BJ (cell line): ENCODE measurements around the gene CXorf38. TPM values are rescaled to one million over a fixed set of nuclear protein-coding genes. Genes with fewer than 3 reads are reported as not detected.
"Not testable (repeated sequence)": the region's sequence is repeated elsewhere in the genome, so short reads cannot be mapped to it uniquely, and the experiment has no call there.

Source experiments
- CTCF ChIA-PET: fragments of 350-600 bp; formaldehyde crosslinking; extraction: SDS; loops from one replicate; lab custom pipeline; 2021; ENCODE audit warnings: antibody characterized with exemption, inconsistent platforms; lab: Yijun Ruan, JAX
- POLR2A ChIA-PET: fragments of 300-600 bp; sonication (Branson Sonifier 250); formaldehyde crosslinking; extraction: SDS; loops from one replicate; lab custom pipeline; 2021; ENCODE audit warnings: antibody characterized with exemption; lab: Charles Lee
- DNase-seq: peaks from one replicate; pipeline ENCODE4 v3.0.0-alpha.2; 2011; ENCODE audit warnings: low read depth
- H3K27me3 ChIP-seq: 2 replicates; pipeline ENCODE4 v1.6.0; 2011; ENCODE audit warnings: low read length; ENCODE audit not compliant: control insufficient read depth, insufficient read depth
- H3K36me3 ChIP-seq: 2 replicates; pipeline ENCODE4 v1.5.1; 2011; ENCODE audit warnings: low read length; ENCODE audit not compliant: control insufficient read depth, insufficient read depth
- H3K4me3 ChIP-seq: 2 replicates; pipeline ENCODE4 v1.5.1; 2011; ENCODE audit warnings: low read depth, mild to moderate bottlenecking, control low read depth, low read length
- polyA plus RNA-seq: library from polyadenylated mRNA; depleted of rRNA; stranded (reverse); fragments of >200 nt; gene quantifications from 2 replicates; pipeline ENCODE4 v1.2.3, GENCODE V29; 2011
- TF ChIP-seq, protein P1 (sequence below): IDR thresholded peaks from 2 replicates; pipeline ENCODE4 v1.5.1; 2011; ENCODE audit warnings: low read depth, mild to moderate bottlenecking, control low read depth, inconsistent platforms, low read length, moderate library complexity; ENCODE audit not compliant: insufficient read depth

The CXorf38 gene
- polyA plus RNA-seq, 1 experiment, result 6.2 TPM

- Histone ChIP-seq H3K4me3 (no peak overlapping the region), H3K36me3 (no peaks in the 10 kb centered on the region; the same call in 1 of the 2 replicates), H3K27me3 (no peaks in the 10 kb centered on the region)
- no peak for DNase-seq
- TF ChIP-seq, protein P1, sequence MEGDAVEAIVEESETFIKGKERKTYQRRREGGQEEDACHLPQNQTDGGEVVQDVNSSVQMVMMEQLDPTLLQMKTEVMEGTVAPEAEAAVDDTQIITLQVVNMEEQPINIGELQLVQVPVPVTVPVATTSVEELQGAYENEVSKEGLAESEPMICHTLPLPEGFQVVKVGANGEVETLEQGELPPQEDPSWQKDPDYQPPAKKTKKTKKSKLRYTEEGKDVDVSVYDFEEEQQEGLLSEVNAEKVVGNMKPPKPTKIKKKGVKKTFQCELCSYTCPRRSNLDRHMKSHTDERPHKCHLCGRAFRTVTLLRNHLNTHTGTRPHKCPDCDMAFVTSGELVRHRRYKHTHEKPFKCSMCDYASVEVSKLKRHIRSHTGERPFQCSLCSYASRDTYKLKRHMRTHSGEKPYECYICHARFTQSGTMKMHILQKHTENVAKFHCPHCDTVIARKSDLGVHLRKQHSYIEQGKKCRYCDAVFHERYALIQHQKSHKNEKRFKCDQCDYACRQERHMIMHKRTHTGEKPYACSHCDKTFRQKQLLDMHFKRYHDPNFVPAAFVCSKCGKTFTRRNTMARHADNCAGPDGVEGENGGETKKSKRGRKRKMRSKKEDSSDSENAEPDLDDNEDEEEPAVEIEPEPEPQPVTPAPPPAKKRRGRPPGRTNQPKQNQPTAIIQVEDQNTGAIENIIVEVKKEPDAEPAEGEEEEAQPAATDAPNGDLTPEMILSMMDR, result no peak
- ChIA-PET CTCF (no interaction called here), POLR2A (no interaction called here)
Observed at GRCh38 chrX:40607381-40607780, 40.0 kb downstream of the CXorf38 start.

DNA sequence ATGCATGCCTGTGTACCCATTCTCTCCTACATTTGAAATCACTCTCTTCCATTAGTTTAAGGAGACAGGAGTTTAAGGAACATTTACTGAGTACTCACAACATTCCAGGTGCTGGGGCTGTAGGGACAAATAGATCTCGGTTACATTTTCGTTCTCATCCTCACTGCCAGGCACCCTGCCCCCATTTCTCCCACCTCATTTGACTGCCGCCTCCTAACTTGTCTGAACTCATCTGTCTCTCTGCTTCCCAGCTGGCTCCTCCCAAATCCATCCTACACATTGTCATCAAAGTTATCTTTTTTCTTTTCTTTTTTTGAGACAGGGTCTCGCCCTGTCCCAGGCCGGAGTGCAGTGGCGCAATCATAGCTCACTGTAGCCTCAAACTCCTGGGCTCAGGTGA, 43.9 kb downstream of the CXorf38 start:
- no peak overlapping the region for H3K4me3 ChIP-seq
- no peak for DNase-seq
- POLR2A ChIA-PET, result no interaction called here
- no peaks in the 10 kb centered on the region for H3K27me3 ChIP-seq
- no peaks in the 10 kb centered on the region; the same call in 1 of the 2 replicates for H3K36me3 ChIP-seq
- CTCF ChIA-PET, result no interaction called here
- TF ChIP-seq, protein P1, result no peak

- POLR2A ChIA-PET, DNase-seq, H3K27me3 ChIP-seq, H3K4me3 ChIP-seq, H3K36me3 ChIP-seq: not testable (repeated sequence)
- CTCF ChIA-PET, result interaction anchor here (0.7 to 0.8 kb wide), 2 partner anchors 11 to 28 kb away, joined by 3 read pairs; no protein-coding TSS in a partner anchor
Observed at GRCh38 chrX:40589616-40590321, 57.6 kb downstream of the CXorf38 start.

GRCh38 chrX:40587623-40588022, 59.7 kb downstream of the CXorf38 start:
- H3K4me3 ChIP-seq, H3K36me3 ChIP-seq, DNase-seq, POLR2A ChIA-PET, H3K27me3 ChIP-seq: not testable (repeated sequence)
- CTCF ChIA-PET, result interaction anchor here (0.8 kb wide), 1 partner anchor 1356 kb away, joined by 3 read pairs; no protein-coding TSS in a partner anchor

GRCh38 chrX:40582811-40583210, 64.5 kb downstream of the CXorf38 start:
- Histone ChIP-seq H3K27me3 (no peaks in the 10 kb centered on the region), H3K36me3 (no peaks in the 10 kb centered on the region), H3K4me3 (no peak overlapping the region)
- CTCF ChIA-PET, result no interaction called here
- POLR2A ChIA-PET, result no interaction called here
- DNase-seq, result no peak
- TF ChIP-seq, protein P1, result no peak

- H3K4me3 ChIP-seq, POLR2A ChIA-PET, H3K36me3 ChIP-seq, CTCF ChIA-PET, DNase-seq, H3K27me3 ChIP-seq: not testable (repeated sequence)
Observed at GRCh38 chrX:40582178-40582577, 65.2 kb downstream of the CXorf38 start.
